GM12878 (cell line): ENCODE results near the gene ATP10A. TPM values are rescaled to one million over a fixed set of nuclear protein-coding genes. Genes with fewer than 3 reads are reported as not detected.

Experiments
- ATAC-seq: fragments of 200-7000 bp; cut with Tn5 transposase; 3 replicates; pipeline ENCODE4 v1.9.1; 2020; ENCODE audit warnings: mild to moderate bottlenecking, moderate library complexity
- BruUV-seq: library from RNA; stranded (reverse); fragments of 400-500 nt; replicated peaks from 2 replicates; lab custom pipeline; 2021; lab: Mats Ljungman, UMichigan
- CTCF ChIA-PET: fragments of 300-600 bp; sonication (Branson Sonifier 250); formaldehyde crosslinking; extraction: SDS; loops from one replicate; lab custom pipeline; 2021; ENCODE audit warnings: inconsistent platforms; lab: Yijun Ruan, JAX
- POLR2A ChIA-PET: fragments of 350-600 bp; formaldehyde crosslinking; extraction: SDS; loops from one replicate; lab custom pipeline; 2021; ENCODE audit warnings: inconsistent platforms; lab: Charles Lee
- RAD21 ChIA-PET: fragments of 300-600 bp; sonication (Branson Sonifier 250); formaldehyde crosslinking; loops from one replicate; lab custom pipeline; 2023; ENCODE audit warnings: antibody characterized with exemption; ENCODE audit not compliant: unreplicated experiment; lab: Charles Lee
- SMC1A ChIA-PET: fragments of 300-600 bp; sonication (Branson Sonifier 250); formaldehyde crosslinking; loops from one replicate; lab custom pipeline; 2023; ENCODE audit not compliant: unreplicated experiment, uncharacterized antibody; lab: Charles Lee
- DNase-seq: peaks from one replicate; pipeline ENCODE4 v3.0.0-alpha.2; 2011; ENCODE audit warnings: low read depth, low spot score
- FAIRE-seq: peaks from 3 replicates; lab custom pipeline; 2011; peaks lifted over from hg19 to GRCh38; lab: Jason Lieb, UNC
- H2AFZ ChIP-seq: 2 replicates; pipeline ENCODE4 v1.6.0; 2011; ENCODE audit warnings: low read depth, low read length, control low read depth; ENCODE audit not compliant: control insufficient read depth
- H3K27ac ChIP-seq: 2 replicates; pipeline ENCODE4 v1.5.1; 2011; ENCODE audit warnings: control low read depth; ENCODE audit not compliant: control insufficient read depth, insufficient read depth
- H3K27me3 ChIP-seq, 2 experiments: replicated peaks in 1 of 2; 2 replicates each; pipeline versions ENCODE4 v1.6.0 to v1.6.1; 2011; ENCODE audit warnings: low read length in 1 of 2; ENCODE audit not compliant: control insufficient read depth in 2 of 2, insufficient read depth in 2 of 2
- H3K36me3 ChIP-seq, 2 experiments: 2 replicates each; pipeline ENCODE4 v1.5.1; 2011; ENCODE audit warnings: low read length in 1 of 2; ENCODE audit not compliant: control insufficient read depth in 2 of 2, insufficient read depth in 2 of 2
- H3K4me1 ChIP-seq: 2 replicates; pipeline ENCODE4 v1.6.1; 2011; ENCODE audit warnings: mild to moderate bottlenecking, low read length, moderate library complexity, mixed read lengths; ENCODE audit not compliant: control insufficient read depth, insufficient read depth
- H3K4me2 ChIP-seq: 2 replicates; pipeline ENCODE4 v1.6.0; 2011; ENCODE audit warnings: control low read depth; ENCODE audit not compliant: control insufficient read depth, insufficient read depth
- H3K4me3 ChIP-seq: fragments of 200-600 bp; sonication (generic); 2 replicates; pipeline ENCODE4 v1.5.1; 2016
- H3K79me2 ChIP-seq: 2 replicates; pipeline ENCODE4 v1.6.0; 2011; ENCODE audit warnings: low read length; ENCODE audit not compliant: control insufficient read depth, insufficient read depth
- H3K9ac ChIP-seq: 2 replicates; pipeline ENCODE4 v1.8.0; 2011; ENCODE audit warnings: low read length, control low read depth, mixed read lengths; ENCODE audit not compliant: control insufficient read depth, insufficient read depth
- H3K9me3 ChIP-seq: replicated peaks from 3 replicates; pipeline ENCODE4 v1.5.1; 2011; ENCODE audit warnings: mild to moderate bottlenecking, low read length; ENCODE audit not compliant: control insufficient read depth, insufficient read depth
- H4K20me1 ChIP-seq: 2 replicates; pipeline ENCODE4 v1.6.0; 2011; ENCODE audit not compliant: control insufficient read depth, insufficient read depth
- HCFC1 ChIP-seq: fragments of 150-350 bp; IDR thresholded peaks from 2 replicates; pipeline ENCODE4 v1.6.1; 2014; ENCODE audit warnings: low read length
- JUND ChIP-seq: IDR thresholded peaks from 2 replicates; pipeline ENCODE4 v1.6.1; 2012; ENCODE audit warnings: low read depth, mild to moderate bottlenecking, low read length, improper control_type of control experiment, moderate library complexity
- KDM1A ChIP-seq: fragments of 200-600 bp; sonication (generic); IDR thresholded peaks from 2 replicates; pipeline ENCODE4 v1.6.1; 2016; ENCODE audit warnings: borderline replicate concordance
- NRF1 ChIP-seq: conservative IDR thresholded peaks from 2 replicates; pipeline ENCODE4 v1.6.1; 2011; ENCODE audit warnings: mild to moderate bottlenecking, low read depth, low read length, improper control_type of control experiment
- RAD21 ChIP-seq: IDR thresholded peaks from 2 replicates; pipeline ENCODE4 v1.6.1; 2011; ENCODE audit warnings: mild to moderate bottlenecking, low read depth, low read length, moderate library complexity; ENCODE audit not compliant: insufficient read depth
- SMAD1 ChIP-seq: fragments of 450-650 bp; IDR thresholded peaks from 2 replicates; pipeline ENCODE4 v1.6.1; 2018; ENCODE audit warnings: mild to moderate bottlenecking, low read depth; ENCODE audit not compliant: partially characterized antibody
- SREBF2 ChIP-seq: IDR thresholded peaks from 2 replicates; pipeline ENCODE4 v1.6.1; 2012; ENCODE audit warnings: mild to moderate bottlenecking, low read length
- SRF ChIP-seq, 2 experiments: IDR thresholded peaks; 2 replicates each; pipeline ENCODE4 v1.6.1; 2011; ENCODE audit warnings: low read depth in 2 of 2, low read length in 2 of 2, mild to moderate bottlenecking in 1 of 2, moderate library complexity in 1 of 2
- TARDBP ChIP-seq: IDR thresholded peaks from 2 replicates; pipeline ENCODE4 v1.6.1; 2016; ENCODE audit warnings: borderline replicate concordance
- WGBS: methylation state at CpG from one replicate; pipeline ENCODE4 v1.1.6; 2016; ENCODE audit warnings: low lambda C conversion rate; ENCODE audit not compliant: insufficient replicate concordance, insufficient coverage; ENCODE audit errors: missing lambda C conversion rate; 5-methylcytosine and 5-hydroxymethylcytosine counted together
- in situ Hi-C: fragments of 300-500 bp; cut with MboI; formaldehyde crosslinking; loops from 9 replicates; pipeline ENCODE4 v1.14.3; 2018; ENCODE audit warnings: mixed read lengths
- intact Hi-C: fragments of 100-400 bp; cut with micrococcal nuclease; formaldehyde crosslinking; loops from one replicate; pipeline ENCODE4 v1.14.2; 2022; ENCODE audit not compliant: unreplicated experiment
- polyA plus RNA-seq, 11 experiments: library from polyadenylated mRNA; depleted of rRNA in 4 of 11; unstranded in 6 of 11; stranded (reverse) in 5 of 11; fragments of >200 nt; fragmentation: Nextera tagmentation in 4 of 11; fragmentation: Illumina TruSeq in 1 of 11; extraction: Ambion mirVana in 4 of 11; extraction: Trizol in 1 of 11; gene quantifications; 1 replicate in 1 of 11; 2 replicates in 10 of 11; pipeline versions ENCODE4 v1.2.1 to v1.2.3, GENCODE V29; 2011 to 2016; ENCODE audit warnings: inconsistent platforms in 2 of 11, missing spikeins in 2 of 11, low read depth in 1 of 11
- total RNA-seq, 4 experiments: library from RNA; depleted of rRNA in 3 of 4; stranded (reverse); fragments of >200 nt in 3 of 4; fragmentation: Illumina TruSeq in 1 of 4; extraction: Trizol in 1 of 4; gene quantifications; 2 replicates each; pipeline versions ENCODE4 v1.2.1 to v1.2.3, GENCODE V29; 2013 to 2021
- TF ChIP-seq, protein P1 (sequence below): fragments of 450-650 bp; IDR thresholded peaks from 2 replicates; pipeline ENCODE4 v1.6.1; 2016; ENCODE audit warnings: mild to moderate bottlenecking
- TF ChIP-seq, protein P2 (sequence below): fragments of 450-650 bp; formaldehyde crosslinking; IDR thresholded peaks from 2 replicates; pipeline ENCODE4 v1.5.0; 2022; ENCODE audit warnings: mild to moderate bottlenecking, missing genetic modification characterization
- TF ChIP-seq, protein P3 (sequence below): fragments of 450-650 bp; formaldehyde crosslinking; IDR thresholded peaks from 2 replicates; pipeline ENCODE4 v1.4.0; 2020; ENCODE audit warnings: mild to moderate bottlenecking, moderate library complexity
- TF ChIP-seq, protein P4 (sequence below): IDR thresholded peaks from 2 replicates; pipeline ENCODE4 v1.6.1; 2012; ENCODE audit warnings: low read depth, low read length, improper control_type of control experiment

Gene ATP10A
- total and polyA plus RNA-seq, 10 of the 15 experiments (the other 5 are each of a cell fraction or from before 2014, with no cell fraction given), result 0.04 to 1.5 (median 0.31) TPM; not detected in 2

DNA sequence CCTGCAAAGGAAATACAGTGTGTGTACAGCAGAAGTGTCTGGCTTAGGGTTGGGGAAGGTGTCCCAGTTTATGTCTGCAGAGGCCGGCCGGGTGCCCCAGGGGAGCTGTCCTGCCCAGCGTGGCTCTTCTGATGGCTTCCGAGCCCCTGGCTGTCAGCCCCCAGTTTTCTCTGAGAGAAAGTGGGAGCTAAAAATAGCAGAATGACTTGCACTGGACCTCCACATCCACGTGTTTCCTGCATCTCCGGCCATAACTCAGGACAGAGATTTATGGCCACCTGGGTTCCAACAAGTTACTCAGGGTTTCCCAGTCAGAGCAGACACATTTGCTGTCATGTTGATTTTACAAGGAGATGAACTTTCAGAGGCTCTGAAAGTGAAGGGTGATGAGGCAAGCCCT is 192.0 kb downstream of the ATP10A start:
- H3K36me3 ChIP-seq, result no peaks in the 10 kb centered on the region
- RAD21 ChIA-PET, result no interaction called here
- BruUV-seq, result no TSS peak
- ATAC-seq, result no peak
- H3K9ac ChIP-seq, result no peak overlapping the region
- H3K4me1 ChIP-seq, result no peaks in the 10 kb centered on the region
- FAIRE-seq, result no peak
- no peak overlapping the region for H3K4me3 ChIP-seq
- H3K79me2 ChIP-seq, result no peaks in the 10 kb centered on the region
- WGBS, result 8% methylated on average over 5 of the region's 6 CpGs
- in situ Hi-C loops (loop anchor here (10.0 kb wide), 1 partner anchor 64 kb away; no protein-coding TSS in a partner anchor), intact Hi-C loops (no loop called here)
- no peak overlapping the region for H2AFZ ChIP-seq
- H3K9me3 ChIP-seq, result no peaks in the 10 kb centered on the region; the same call in 2 of the 3 replicates
- POLR2A ChIA-PET, result no interaction called here
- H4K20me1 ChIP-seq, result no peaks in the 10 kb centered on the region
- CTCF ChIA-PET, result no interaction called here
- H3K27me3 ChIP-seq, result no peaks in the 10 kb centered on the region
- DNase-seq, result no peak
- no peak overlapping the region for H3K4me2 ChIP-seq
- no peak overlapping the region for H3K27ac ChIP-seq
- SMC1A ChIA-PET, result no interaction called here
- TF ChIP-seq SREBF2 (no peak), NRF1 (no peak), HCFC1 (no peak), TARDBP (no peak), KDM1A (no peak), SRF (IDR thresholded peaks at IDR 0.05; ENCODE audit: low read depth in 2 of 2, low read length in 2 of 2) (no peak), SMAD1 (no peak), JUND (no peak), RAD21 (no peak)
- TF ChIP-seq, protein P1, sequence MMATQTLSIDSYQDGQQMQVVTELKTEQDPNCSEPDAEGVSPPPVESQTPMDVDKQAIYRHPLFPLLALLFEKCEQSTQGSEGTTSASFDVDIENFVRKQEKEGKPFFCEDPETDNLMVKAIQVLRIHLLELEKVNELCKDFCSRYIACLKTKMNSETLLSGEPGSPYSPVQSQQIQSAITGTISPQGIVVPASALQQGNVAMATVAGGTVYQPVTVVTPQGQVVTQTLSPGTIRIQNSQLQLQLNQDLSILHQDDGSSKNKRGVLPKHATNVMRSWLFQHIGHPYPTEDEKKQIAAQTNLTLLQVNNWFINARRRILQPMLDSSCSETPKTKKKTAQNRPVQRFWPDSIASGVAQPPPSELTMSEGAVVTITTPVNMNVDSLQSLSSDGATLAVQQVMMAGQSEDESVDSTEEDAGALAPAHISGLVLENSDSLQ, result no peak
- TF ChIP-seq, protein P2, sequence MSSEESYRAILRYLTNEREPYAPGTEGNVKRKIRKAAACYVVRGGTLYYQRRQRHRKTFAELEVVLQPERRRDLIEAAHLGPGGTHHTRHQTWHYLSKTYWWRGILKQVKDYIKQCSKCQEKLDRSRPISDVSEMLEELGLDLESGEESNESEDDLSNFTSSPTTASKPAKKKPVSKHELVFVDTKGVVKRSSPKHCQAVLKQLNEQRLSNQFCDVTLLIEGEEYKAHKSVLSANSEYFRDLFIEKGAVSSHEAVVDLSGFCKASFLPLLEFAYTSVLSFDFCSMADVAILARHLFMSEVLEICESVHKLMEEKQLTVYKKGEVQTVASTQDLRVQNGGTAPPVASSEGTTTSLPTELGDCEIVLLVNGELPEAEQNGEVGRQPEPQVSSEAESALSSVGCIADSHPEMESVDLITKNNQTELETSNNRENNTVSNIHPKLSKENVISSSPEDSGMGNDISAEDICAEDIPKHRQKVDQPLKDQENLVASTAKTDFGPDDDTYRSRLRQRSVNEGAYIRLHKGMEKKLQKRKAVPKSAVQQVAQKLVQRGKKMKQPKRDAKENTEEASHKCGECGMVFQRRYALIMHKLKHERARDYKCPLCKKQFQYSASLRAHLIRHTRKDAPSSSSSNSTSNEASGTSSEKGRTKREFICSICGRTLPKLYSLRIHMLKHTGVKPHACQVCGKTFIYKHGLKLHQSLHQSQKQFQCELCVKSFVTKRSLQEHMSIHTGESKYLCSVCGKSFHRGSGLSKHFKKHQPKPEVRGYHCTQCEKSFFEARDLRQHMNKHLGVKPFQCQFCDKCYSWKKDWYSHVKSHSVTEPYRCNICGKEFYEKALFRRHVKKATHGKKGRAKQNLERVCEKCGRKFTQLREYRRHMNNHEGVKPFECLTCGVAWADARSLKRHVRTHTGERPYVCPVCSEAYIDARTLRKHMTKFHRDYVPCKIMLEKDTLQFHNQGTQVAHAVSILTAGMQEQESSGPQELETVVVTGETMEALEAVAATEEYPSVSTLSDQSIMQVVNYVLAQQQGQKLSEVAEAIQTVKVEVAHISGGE (CRISPR knock-in tag), result no peak
- TF ChIP-seq, protein P3, sequence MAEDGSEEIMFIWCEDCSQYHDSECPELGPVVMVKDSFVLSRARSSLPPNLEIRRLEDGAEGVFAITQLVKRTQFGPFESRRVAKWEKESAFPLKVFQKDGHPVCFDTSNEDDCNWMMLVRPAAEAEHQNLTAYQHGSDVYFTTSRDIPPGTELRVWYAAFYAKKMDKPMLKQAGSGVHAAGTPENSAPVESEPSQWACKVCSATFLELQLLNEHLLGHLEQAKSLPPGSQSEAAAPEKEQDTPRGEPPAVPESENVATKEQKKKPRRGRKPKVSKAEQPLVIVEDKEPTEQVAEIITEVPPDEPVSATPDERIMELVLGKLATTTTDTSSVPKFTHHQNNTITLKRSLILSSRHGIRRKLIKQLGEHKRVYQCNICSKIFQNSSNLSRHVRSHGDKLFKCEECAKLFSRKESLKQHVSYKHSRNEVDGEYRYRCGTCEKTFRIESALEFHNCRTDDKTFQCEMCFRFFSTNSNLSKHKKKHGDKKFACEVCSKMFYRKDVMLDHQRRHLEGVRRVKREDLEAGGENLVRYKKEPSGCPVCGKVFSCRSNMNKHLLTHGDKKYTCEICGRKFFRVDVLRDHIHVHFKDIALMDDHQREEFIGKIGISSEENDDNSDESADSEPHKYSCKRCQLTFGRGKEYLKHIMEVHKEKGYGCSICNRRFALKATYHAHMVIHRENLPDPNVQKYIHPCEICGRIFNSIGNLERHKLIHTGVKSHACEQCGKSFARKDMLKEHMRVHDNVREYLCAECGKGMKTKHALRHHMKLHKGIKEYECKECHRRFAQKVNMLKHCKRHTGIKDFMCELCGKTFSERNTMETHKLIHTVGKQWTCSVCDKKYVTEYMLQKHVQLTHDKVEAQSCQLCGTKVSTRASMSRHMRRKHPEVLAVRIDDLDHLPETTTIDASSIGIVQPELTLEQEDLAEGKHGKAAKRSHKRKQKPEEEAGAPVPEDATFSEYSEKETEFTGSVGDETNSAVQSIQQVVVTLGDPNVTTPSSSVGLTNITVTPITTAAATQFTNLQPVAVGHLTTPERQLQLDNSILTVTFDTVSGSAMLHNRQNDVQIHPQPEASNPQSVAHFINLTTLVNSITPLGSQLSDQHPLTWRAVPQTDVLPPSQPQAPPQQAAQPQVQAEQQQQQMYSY (CRISPR knock-in tag), result no peak
- TF ChIP-seq, protein P4, sequence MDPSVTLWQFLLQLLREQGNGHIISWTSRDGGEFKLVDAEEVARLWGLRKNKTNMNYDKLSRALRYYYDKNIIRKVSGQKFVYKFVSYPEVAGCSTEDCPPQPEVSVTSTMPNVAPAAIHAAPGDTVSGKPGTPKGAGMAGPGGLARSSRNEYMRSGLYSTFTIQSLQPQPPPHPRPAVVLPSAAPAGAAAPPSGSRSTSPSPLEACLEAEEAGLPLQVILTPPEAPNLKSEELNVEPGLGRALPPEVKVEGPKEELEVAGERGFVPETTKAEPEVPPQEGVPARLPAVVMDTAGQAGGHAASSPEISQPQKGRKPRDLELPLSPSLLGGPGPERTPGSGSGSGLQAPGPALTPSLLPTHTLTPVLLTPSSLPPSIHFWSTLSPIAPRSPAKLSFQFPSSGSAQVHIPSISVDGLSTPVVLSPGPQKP, result no peak
